PC-3 (cell line): ENCODE measurements around the gene DPM1. TPM values are rescaled to one million over a fixed set of nuclear protein-coding genes. Genes with fewer than 3 reads are reported as not detected.
A peak's percentile ranks its signal among the peaks of the same experiment; 100 is the strongest.

Source experiments
- ATAC-seq: fragments of 200-7000 bp; cut with Tn5 transposase; 2 replicates; pipeline ENCODE4 v1.9.1; 2020; ENCODE audit warnings: mild to moderate bottlenecking, moderate library complexity
- BruUV-seq: library from RNA; stranded (reverse); fragments of 400-500 nt; replicated peaks from 2 replicates; lab custom pipeline; 2021; lab: Mats Ljungman, UMichigan
- CTCF ChIA-PET: fragments of 300-600 bp; sonication (Branson Sonifier 250); formaldehyde crosslinking; loops from one replicate; lab custom pipeline; 2022; ENCODE audit warnings: antibody characterized with exemption; lab: Charles Lee
- POLR2A ChIA-PET: fragments of 300-600 bp; sonication (Branson Sonifier 250); formaldehyde crosslinking; loops from one replicate; lab custom pipeline; 2022; ENCODE audit warnings: antibody characterized with exemption; ENCODE audit not compliant: unreplicated experiment; lab: Charles Lee
- DNase-seq: peaks from one replicate; pipeline ENCODE4 v3.0.0-alpha.2; 2015
- H2AFZ ChIP-seq: fragments of 300-600 bp; sonication (generic); 2 replicates; pipeline ENCODE4 v1.6.0; 2016; ENCODE audit warnings: antibody characterized with exemption, low read length
- H3F3A ChIP-seq: fragments of 300-600 bp; sonication (generic); one replicate; pipeline ENCODE4 v1.6.0; 2017; ENCODE audit warnings: antibody characterized with exemption, low read length, control low read depth, mild to moderate bottlenecking; ENCODE audit not compliant: unreplicated experiment
- H3K27ac ChIP-seq: fragments of 300-600 bp; sonication (generic); 2 replicates; pipeline ENCODE4 v1.5.1; 2016; ENCODE audit warnings: mild to moderate bottlenecking, low read length
- H3K27me3 ChIP-seq: fragments of 300-600 bp; sonication (generic); 2 replicates; pipeline ENCODE4 v1.6.1; 2016; ENCODE audit warnings: low read length, mixed read lengths
- H3K36me3 ChIP-seq: fragments of 300-600 bp; sonication (generic); 2 replicates; pipeline ENCODE4 v1.6.1; 2016; ENCODE audit warnings: low read depth, mixed run types, low read length, mixed read lengths
- H3K4me1 ChIP-seq: fragments of 300-600 bp; sonication (generic); 2 replicates; pipeline ENCODE4 v1.5.1; 2016; ENCODE audit warnings: low read length; ENCODE audit not compliant: insufficient read depth
- H3K4me2 ChIP-seq: fragments of 300-600 bp; sonication (generic); 2 replicates; pipeline ENCODE4 v1.6.0; 2016; ENCODE audit warnings: low read length
- H3K4me3 ChIP-seq: fragments of 300-600 bp; sonication (generic); 2 replicates; pipeline ENCODE4 v1.5.1; 2016; ENCODE audit warnings: mild to moderate bottlenecking, low read length, mixed read lengths
- H3K79me2 ChIP-seq: fragments of 300-600 bp; sonication (generic); 2 replicates; pipeline ENCODE4 v1.6.1; 2017; ENCODE audit warnings: low read length, mixed read lengths
- H3K9ac ChIP-seq: fragments of 300-600 bp; sonication (generic); 2 replicates; pipeline ENCODE4 v1.6.0; 2016; ENCODE audit warnings: mild to moderate bottlenecking, low read length
- H3K9me2 ChIP-seq: fragments of 300-600 bp; sonication (generic); replicated peaks from 2 replicates; pipeline ENCODE4 v1.6.1; 2016; ENCODE audit warnings: mixed run types, low read length, mixed read lengths
- H3K9me3 ChIP-seq: fragments of 300-600 bp; sonication (generic); 2 replicates; pipeline ENCODE4 v1.6.1; 2016; ENCODE audit warnings: low read length, mixed read lengths
- H4K20me1 ChIP-seq: fragments of 300-600 bp; sonication (generic); 2 replicates; pipeline ENCODE4 v1.6.1; 2016; ENCODE audit warnings: low read length, mixed read lengths
- EZH2 ChIP-seq: fragments of 300-600 bp; sonication (generic); IDR thresholded peaks from one replicate; pipeline ENCODE4 v1.6.1; 2017; ENCODE audit warnings: antibody characterized with exemption, mild to moderate bottlenecking, low read length; ENCODE audit not compliant: unreplicated experiment
- EZH2phosphoT487 ChIP-seq: fragments of 300-600 bp; sonication (generic); IDR thresholded peaks from 2 replicates; pipeline ENCODE4 v1.6.1; 2018; ENCODE audit warnings: mild to moderate bottlenecking, antibody characterized with exemption, low read length, borderline replicate concordance
- intact Hi-C: fragments of 100-400 bp; cut with micrococcal nuclease; formaldehyde crosslinking; loops from 2 replicates; pipeline ENCODE4 v1.9.0; 2023
- total RNA-seq: library from RNA; depleted of rRNA; stranded (reverse); fragments of >200 nt; gene quantifications from 2 replicates; pipeline ENCODE4 v1.2.3, GENCODE V29; 2014
- TF ChIP-seq, protein P1 (sequence below): fragments of 300-600 bp; sonication (generic); conservative IDR thresholded peaks from 2 replicates; pipeline ENCODE4 v1.5.1; 2017; ENCODE audit warnings: antibody characterized with exemption, low read depth, mild to moderate bottlenecking, low read length

The DPM1 gene
- total RNA-seq, 1 experiment from 2014 or later: 87.0 TPM

DNA sequence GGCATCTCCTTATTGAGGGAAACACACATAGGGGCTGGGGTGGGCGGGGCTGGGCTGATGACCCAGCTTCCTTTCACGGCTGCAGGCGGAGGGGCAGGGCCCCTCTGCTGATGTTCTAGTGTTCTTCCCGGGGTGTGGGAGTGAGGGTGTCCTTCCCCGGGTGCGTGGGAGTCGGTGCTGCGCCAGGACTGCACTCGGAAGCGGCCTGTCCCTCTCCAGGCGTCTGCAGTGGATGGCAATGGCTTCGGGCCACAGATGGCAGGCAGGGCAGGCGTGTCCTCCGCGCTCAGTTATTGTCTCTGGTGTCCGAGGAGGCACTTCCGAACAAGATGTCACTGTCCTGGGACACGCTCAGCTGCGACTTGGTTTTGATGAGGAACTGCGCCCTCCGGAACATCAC, 45.4 kb upstream of the DPM1 start:
- TF ChIP-seq EZH2 (no peak), EZH2phosphoT487 (no peak)
- TF ChIP-seq, protein P1, sequence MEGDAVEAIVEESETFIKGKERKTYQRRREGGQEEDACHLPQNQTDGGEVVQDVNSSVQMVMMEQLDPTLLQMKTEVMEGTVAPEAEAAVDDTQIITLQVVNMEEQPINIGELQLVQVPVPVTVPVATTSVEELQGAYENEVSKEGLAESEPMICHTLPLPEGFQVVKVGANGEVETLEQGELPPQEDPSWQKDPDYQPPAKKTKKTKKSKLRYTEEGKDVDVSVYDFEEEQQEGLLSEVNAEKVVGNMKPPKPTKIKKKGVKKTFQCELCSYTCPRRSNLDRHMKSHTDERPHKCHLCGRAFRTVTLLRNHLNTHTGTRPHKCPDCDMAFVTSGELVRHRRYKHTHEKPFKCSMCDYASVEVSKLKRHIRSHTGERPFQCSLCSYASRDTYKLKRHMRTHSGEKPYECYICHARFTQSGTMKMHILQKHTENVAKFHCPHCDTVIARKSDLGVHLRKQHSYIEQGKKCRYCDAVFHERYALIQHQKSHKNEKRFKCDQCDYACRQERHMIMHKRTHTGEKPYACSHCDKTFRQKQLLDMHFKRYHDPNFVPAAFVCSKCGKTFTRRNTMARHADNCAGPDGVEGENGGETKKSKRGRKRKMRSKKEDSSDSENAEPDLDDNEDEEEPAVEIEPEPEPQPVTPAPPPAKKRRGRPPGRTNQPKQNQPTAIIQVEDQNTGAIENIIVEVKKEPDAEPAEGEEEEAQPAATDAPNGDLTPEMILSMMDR: no peak
- CTCF ChIA-PET: interaction anchor here (0.7 kb wide), 1 partner anchor 306 kb away, joined by 7 read pairs; no protein-coding TSS in a partner anchor
- ATAC-seq (no peak), DNase-seq (no peak)
- H3K9me3 ChIP-seq: no peaks in the 10 kb centered on the region
- H3K4me1 ChIP-seq: no peaks in the 10 kb centered on the region
- H3K4me2 ChIP-seq: no peak overlapping the region
- H4K20me1 ChIP-seq: no peaks in the 10 kb centered on the region
- POLR2A ChIA-PET: no interaction called here
- no peaks in the 10 kb centered on the region for H3K36me3 ChIP-seq
- H3K27me3 ChIP-seq: no peaks in the 10 kb centered on the region
- intact Hi-C loops: no loop called here
- no peaks in the 10 kb centered on the region for H3K9me2 ChIP-seq
- no TSS peak for BruUV-seq
- no peak overlapping the region for H2AFZ ChIP-seq
- H3K9ac ChIP-seq: no peak overlapping the region
- no peaks in the 10 kb centered on the region for H3K79me2 ChIP-seq
- H3K4me3 ChIP-seq: no peak overlapping the region
- H3F3A ChIP-seq: no peaks in the 10 kb centered on the region
- no peak overlapping the region for H3K27ac ChIP-seq

- TF ChIP-seq, protein P1: no peak
- TF ChIP-seq EZH2phosphoT487: no peak
- Histone ChIP-seq H4K20me1 (no peaks in the 10 kb centered on the region), H3K4me3 (no peak overlapping the region), H3K9ac (no peak overlapping the region), H3K79me2 (no peaks in the 10 kb centered on the region), H3K36me3 (no peaks in the 10 kb centered on the region), H3F3A (no peaks in the 10 kb centered on the region), H3K9me3 (no peaks in the 10 kb centered on the region), H2AFZ (no peak overlapping the region), H3K4me2 (no peak overlapping the region), H3K4me1 (no peaks in the 10 kb centered on the region), H3K27ac (no peak overlapping the region), H3K9me2 (no peaks in the 10 kb centered on the region), H3K27me3 (no peaks in the 10 kb centered on the region)
- no peak for ATAC-seq
- BruUV-seq: no TSS peak
- CTCF ChIA-PET: no interaction called here
- intact Hi-C loops: no loop called here
- no peak for DNase-seq
- POLR2A ChIA-PET: no interaction called here
Observed at GRCh38 chr20:51002633-51003032, 44.3 kb upstream of the DPM1 start.

DNA sequence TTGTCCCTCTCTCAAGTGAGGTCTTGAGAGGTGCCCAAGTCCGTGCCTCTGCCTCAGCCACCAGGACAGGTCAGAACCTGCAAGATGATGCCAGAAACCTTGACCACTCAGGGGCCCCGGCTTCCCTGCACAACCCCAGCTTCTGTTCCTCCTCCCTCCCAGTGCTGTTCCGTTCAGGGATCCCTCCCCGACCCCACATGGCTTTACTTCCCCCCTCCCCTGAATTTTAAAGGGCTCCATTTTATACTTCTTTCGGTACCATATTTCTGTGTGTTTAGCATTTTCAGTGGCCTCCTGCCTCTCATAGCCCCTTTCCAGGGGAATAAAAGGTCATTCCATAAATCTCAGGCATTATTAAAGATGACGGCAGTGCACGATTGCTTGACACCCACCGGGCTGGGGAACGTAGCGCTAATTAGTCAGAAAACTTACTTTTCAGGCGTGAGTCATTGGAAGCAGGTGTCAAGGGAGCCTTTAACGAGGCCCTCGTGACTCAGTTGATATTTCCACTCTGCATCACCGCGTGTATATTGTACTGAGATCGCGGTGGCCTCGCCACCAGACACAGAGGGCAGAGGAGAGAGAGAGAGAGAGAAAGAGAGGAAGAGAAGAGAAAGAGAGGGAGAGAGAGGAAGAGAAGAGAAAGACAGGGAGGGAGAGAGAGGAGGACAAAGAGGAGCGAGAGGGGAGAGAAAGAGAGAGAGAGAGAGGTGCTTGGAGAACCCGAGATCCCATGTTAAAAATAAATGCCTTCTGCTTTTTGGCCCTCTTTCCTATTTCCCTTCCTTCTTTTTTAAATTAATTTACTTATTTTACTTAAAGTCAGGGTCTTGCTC, 43.3 kb upstream of the DPM1 start:
- Histone ChIP-seq H3K9me2 (no peaks in the 10 kb centered on the region), H2AFZ (no peak overlapping the region), H3K4me1 (peaks cover 8% of the 10 kb centered on the region), H3K27ac (no peak overlapping the region), H3F3A (no peaks in the 10 kb centered on the region), H3K36me3 (no peaks in the 10 kb centered on the region), H3K9ac (no peak overlapping the region), H3K4me2 (no peak overlapping the region), H3K27me3 (no peaks in the 10 kb centered on the region), H4K20me1 (no peaks in the 10 kb centered on the region), H3K79me2 (no peaks in the 10 kb centered on the region), H3K9me3 (no peaks in the 10 kb centered on the region), H3K4me3 (no peak overlapping the region)
- BruUV-seq: TSS peak; percentile 7
- DNase-seq (no peak), ATAC-seq (no peak)
- intact Hi-C loops: no loop called here
- no peak for TF ChIP-seq EZH2
- no peak for TF ChIP-seq EZH2phosphoT487
- TF ChIP-seq, protein P1: no peak
- POLR2A ChIA-PET: no interaction called here
- CTCF ChIA-PET: no interaction called here
